NOMO-1 (cell line): ENCODE measurements around the gene NCS1.
A peak's percentile ranks its signal among the peaks of the same experiment; 100 is the strongest.

Experiments
- DNase-seq, 2 experiments: peaks; one replicate each; lab custom pipeline; 2025; ENCODE audit not compliant: unreplicated experiment in 2 of 2; lab: John Stamatoyannopoulos, UW

The NCS1 gene

GRCh38 chr9:130172161-130172857, at the start of gene NCS1:
TSS of gene NCS1 (plus strand) at chr9:130172404. CDS start at chr9:130172664, 260 bp downstream.
- DNase-seq = peak; percentile 20 to 38

DNA sequence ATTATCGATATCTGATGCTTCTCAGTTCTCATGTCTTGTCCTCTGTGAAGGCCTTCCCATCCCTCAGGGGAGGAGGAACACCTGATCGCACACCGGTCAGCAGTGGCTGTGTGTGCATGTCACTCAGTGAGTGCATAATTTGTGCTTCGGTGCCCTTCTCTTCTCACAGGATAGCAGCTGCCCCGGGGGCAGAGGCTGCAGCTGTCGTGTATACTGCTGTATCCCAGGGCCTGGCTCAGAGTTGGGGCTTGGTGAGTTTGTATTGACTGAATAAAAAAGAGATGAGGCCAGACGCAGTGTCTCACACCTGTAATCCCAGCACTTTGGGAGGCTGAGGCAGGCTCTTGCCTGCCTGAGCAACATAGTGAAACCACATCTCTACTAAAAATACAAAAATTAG, 49.7 kb upstream of the NCS1 start:
- no peak for DNase-seq

DNA sequence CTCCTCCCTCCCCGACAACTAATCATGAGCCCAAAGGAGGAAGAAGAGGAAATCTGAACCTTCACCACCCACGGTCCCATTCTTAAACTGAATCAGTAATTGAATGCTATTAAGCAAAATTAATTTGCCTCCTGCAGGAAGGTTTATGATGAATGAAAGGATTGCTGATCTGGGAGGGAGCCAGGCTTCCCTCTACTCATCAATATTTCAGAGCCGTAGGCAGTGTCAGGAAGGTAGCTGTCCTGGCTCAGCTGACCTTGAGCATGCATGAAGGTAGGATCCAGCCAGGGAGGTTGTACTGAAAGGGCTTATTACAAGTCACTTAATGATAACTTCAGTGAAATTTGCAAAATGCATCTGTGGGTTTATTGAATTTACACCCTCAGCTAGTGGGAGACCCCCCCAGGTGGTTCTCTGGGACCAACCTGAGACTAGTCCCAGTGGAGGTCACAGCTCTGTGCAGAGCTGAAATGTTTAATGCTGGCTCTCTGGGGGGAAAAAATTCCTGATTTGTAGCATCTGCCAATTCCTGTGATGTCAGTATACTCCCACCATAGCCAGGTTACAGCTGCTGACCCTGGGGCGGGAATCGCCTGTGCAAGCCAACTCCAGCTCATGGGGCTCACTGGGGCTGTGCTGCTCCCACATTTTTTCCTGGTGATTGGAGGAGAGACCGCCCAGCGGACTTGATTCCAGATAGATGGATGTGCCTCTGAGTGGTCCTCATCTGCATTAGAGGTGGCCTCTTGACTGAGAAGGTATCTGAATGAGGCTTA, 47.9 kb upstream of the NCS1 start:
- no peak for DNase-seq

DNA sequence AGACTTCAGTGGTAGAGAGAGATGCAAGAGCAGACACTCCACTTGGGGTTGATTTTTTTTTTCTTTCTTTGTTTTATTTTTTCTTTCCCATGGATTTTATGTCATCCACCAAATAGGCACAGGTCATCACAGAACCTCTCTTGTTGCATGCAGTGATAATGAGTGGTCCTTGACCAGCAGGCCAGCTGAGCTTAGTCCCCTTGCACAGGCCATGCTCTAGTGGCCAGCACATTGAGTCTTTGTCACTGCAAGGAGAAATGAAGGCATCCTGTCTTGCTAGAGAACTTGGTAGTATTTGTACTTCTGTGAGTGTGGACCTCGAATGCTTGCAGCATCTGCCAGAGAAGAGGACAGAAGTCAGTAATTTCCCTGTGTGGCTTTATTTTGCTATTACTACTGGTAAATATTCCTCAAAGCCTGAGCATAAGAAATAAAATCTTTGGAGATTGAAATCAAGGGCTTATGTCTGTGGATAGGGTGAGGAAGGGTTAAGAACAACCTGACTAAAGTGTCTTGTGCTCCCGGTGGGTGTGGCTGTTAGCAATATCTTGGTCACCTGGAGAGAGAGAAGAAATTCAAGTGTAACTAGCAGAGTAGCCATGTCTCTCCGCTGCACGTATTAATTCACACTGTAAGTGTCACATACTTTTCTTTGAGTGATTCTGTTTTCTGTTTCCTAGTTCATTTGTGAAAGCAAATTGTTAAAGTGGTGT, 45.3 kb upstream of the NCS1 start:
- DNase-seq = no peak

DNA sequence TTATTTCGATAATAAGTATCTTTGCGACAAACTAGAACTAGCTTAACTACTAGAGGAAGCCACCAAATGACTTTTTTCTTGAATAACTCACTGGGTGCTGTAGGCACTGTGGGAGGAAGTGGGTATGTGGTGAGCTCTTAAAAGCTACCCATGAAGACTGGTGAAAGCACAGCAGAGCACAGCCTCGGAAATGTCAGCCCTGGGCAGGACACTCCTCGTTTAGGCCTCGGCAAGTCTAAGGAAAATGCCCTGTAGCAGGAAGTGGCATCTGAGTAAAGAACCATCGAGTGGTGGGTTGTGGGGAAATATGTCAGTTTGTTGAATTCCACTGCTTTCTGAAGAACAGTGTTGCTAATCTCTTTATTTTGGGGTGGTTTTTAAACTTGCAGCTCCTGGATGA, 44.0 kb upstream of the NCS1 start:
- peak; percentile 46 to 81 for DNase-seq

- DNase-seq = peak; percentile 90
Observed at GRCh38 chr9:130128733-130129431, 43.3 kb upstream of the NCS1 start.

DNA sequence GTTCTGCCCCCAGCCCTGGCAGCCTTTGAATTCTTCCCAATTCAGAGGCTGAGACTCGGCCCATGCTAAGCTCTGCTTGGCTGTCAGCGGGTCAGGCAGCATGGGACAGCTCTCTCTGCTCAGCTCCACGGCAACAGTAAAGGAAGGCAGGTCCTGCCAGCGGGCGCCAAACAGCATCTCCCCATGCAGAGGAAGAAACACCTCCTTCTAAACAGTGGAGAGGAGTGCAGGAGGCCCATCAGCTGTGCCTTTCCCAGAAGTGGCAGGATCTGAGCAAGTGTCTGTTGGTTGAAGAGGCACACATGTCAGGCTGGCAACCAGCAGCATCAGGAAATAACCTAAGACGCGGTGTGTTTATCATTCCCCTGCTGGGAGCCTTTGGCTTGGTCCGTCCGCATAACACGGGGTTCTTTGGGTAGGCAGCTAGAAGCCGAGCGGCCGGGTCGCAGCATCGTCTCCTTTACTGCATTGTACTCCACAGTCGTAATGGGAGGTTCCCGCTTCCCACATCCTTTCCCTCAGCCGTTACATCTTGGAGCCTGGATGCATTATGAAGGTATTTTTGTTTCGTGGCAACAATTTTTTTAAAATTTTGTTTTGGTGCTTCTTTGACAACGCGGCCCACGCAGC, 42.7 kb upstream of the NCS1 start:
- no peak for DNase-seq

GRCh38 chr9:130132746-130133145, 39.5 kb upstream of the NCS1 start:
- DNase-seq = no peak

- DNase-seq = no peak
Observed at GRCh38 chr9:130137081-130137640, 35.0 kb upstream of the NCS1 start.

DNA sequence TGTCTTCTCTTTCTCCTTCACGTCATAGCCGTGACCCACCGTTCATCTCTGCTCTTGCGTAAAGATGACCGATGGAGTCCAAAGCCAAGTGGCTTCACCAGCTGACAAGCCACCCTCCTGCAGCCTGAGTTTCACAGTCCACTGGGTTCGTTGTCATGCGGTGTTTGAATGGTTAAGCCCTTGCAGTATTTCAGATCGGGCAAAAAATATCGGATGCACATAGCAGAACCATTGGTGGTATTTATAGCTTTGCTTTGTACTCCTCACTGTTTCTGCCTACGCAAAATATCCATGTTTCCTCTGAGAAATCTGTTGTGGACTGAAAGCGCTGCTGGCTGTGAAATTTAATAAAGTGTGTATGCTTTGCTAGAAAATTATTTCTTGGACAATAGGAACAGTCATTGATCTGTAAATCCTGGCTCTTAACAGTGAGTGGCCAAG, 34.5 kb upstream of the NCS1 start:
- DNase-seq = no peak

DNA sequence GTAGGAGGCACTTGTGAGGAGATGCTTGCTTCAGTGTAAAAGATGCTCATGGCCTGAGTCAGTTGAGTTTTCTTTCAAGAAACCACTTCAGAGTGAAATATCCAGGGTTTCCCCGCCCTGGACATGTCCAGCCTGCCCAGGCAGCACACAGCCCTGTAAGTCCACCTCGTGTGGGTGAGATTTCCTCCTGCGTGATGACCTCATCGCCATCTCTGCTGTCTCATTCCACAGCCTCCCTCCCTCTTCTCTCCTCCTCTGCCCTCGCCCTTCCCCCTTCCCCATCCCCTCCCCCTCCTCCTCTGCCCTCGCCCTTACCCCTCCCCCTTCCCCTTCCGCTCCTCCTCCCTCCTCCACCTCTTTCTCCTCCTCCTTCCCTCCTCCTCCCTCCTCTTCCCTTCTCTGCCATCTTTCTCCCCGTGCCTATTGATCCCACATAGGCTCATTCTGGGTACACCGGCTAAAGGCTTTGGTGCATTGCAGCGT, 34.0 kb upstream of the NCS1 start:
- no peak for DNase-seq

DNA sequence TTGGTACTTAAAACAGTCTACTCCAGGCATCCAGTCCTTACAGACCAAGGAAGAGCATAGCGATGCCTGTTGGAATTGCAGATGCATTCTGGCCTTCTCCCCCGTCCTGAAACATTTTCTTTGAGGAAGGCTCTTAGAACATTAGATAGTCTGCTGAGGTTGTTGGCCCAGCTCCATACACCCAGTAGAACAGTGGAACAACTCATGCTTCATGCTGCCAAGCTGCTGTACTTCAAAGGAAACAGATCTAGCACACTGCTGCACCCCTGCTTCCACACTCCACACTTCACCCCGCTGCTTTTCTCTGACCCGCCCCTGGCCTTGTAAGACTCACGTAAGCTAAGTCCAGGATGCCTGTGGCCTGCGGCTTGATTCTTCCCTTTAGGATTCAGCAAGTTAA, 33.4 kb upstream of the NCS1 start:
- DNase-seq = no peak

DNA sequence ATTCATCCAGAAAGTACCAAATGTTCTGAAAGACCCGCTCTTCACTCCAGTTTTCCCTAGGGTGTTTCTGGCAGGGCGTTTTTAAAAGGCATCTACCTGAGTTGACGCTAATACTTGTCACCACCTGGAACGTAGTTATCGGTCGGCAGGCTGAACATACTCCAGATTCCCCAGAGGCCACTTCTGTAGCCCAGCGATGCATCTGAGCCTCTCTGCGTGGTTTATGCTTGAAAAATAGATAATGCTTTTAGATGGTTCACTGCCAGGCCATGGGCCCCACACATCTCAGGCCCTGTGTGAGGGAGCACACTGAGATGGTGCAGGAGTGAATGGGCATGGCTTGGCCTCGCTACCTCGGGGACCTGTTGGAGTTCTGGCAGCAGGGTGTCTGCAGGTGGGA, 33.0 kb upstream of the NCS1 start:
- DNase-seq = no peak

- peak; percentile 80 to 82 for DNase-seq
Observed at GRCh38 chr9:130140706-130141105, 31.5 kb upstream of the NCS1 start.

DNA sequence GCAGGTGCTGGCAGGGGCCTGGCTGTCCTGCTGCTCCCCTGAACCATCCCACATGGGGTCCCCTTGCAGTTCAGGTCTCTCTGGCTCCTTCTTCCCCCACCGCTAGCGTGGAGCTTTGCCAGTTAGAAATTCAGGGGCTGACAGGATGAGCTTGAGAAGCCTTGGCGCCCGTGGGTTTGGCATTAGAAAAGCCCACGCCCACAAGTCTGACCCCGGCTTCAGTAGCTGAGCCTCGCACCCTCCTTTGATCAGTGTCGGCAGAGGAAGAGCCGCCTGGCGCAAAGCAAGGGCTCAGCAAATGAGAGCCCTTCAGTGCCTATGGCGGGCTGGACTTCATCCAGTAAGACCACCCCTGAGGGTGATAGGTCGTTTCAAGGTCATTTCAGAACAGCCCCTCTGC, 30.1 kb upstream of the NCS1 start:
- DNase-seq = no peak

DNA sequence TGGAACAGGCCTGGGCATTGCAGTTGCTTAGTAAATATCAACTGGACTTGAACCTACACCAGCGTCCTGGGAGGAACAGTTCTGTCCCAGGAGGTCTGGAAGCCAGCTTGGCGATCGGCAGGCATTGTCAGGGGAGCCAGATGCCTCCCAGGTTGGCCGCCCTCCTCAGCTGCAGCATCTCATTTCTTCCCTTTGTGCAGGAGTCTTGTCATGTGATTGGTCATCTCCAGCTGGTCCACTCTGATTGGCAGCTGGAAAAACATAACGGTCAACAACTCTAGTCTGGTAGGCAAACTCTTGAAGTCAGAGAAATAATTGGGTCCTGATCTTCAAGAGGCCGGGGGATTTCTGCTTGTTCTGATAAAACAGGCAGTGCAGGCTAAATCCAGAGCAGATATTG, 29.6 kb upstream of the NCS1 start:
- no peak for DNase-seq

DNA sequence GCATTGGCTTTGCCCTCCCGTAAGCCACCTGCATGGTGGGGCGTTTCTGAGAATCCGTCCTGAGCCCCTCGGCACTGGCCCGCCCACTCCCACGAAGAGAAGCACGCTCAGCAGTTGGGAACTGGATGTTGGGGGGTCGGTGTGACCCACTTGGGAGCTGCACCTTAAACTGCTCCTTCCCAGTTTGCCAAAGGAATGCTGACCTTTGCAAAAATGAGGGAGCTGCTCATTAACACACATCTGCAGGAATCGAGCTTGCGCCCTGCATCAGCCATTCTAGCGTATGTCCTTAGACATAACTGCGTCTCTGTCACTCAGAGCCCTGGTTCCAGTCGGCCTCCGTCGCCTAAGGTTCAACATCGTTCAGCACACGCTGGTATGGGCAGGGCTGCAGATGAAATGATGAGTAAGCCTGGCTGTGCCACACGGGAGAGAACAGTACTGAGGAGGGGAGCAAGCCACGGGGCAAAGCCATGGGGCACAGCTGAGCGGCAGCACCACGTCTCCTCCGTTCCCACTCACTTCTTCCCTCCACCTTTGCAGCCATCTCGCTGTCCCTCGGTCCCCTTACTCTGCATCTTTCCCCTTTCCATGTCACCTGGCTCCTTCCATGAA, 28.8 kb upstream of the NCS1 start:
- DNase-seq = no peak

- no peak for DNase-seq
Observed at GRCh38 chr9:130143958-130144366, 28.2 kb upstream of the NCS1 start.

DNA sequence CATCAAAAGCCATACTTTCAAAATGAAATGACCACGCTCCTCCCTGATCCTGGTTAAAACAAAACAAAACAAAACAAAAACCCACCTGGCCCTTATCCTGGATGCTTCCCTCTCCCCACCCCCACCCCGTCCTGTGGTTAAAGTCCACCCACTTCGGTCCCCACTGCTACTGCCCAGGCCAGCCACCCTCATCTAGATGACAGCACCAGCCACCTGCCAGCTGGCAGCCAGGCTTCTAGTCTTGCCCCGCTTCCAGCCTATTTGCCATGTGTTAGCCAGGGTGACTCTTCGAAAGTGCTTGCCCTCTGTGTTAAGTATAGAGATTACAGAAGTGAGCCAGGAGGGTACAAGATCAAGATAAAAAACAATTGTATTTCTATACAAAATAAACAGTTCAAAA, 27.5 kb upstream of the NCS1 start:
- no peak for DNase-seq

DNA sequence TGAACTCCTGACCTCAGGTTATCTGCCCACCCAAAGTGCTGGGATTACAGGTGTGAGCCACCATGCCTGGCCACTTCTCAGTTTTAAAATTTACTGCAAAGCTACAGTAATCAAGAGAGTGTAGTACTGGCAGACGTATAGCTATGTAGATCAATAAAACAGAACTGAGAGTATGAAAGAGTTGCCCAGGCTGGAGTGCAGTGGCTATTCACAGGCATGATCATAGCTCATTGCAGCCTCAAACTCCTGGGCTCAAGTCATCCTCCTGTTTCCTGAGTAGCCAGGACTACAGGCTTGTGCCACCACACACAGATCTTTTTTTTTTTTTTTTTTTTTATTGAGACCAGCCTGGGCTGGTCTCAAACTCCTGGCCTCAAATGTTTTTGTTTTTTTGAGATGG, 26.5 kb upstream of the NCS1 start:
- DNase-seq = no peak
